ENCODE results near the gene CKB.

The CKB gene

GRCh38 chr14:103543140-103543539 lies 20.5 kb upstream of the CKB start:
- TF ChIP-seq, protein P1, sequence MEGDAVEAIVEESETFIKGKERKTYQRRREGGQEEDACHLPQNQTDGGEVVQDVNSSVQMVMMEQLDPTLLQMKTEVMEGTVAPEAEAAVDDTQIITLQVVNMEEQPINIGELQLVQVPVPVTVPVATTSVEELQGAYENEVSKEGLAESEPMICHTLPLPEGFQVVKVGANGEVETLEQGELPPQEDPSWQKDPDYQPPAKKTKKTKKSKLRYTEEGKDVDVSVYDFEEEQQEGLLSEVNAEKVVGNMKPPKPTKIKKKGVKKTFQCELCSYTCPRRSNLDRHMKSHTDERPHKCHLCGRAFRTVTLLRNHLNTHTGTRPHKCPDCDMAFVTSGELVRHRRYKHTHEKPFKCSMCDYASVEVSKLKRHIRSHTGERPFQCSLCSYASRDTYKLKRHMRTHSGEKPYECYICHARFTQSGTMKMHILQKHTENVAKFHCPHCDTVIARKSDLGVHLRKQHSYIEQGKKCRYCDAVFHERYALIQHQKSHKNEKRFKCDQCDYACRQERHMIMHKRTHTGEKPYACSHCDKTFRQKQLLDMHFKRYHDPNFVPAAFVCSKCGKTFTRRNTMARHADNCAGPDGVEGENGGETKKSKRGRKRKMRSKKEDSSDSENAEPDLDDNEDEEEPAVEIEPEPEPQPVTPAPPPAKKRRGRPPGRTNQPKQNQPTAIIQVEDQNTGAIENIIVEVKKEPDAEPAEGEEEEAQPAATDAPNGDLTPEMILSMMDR (IDR thresholded peaks at IDR 0.05), result no peak

DNA sequence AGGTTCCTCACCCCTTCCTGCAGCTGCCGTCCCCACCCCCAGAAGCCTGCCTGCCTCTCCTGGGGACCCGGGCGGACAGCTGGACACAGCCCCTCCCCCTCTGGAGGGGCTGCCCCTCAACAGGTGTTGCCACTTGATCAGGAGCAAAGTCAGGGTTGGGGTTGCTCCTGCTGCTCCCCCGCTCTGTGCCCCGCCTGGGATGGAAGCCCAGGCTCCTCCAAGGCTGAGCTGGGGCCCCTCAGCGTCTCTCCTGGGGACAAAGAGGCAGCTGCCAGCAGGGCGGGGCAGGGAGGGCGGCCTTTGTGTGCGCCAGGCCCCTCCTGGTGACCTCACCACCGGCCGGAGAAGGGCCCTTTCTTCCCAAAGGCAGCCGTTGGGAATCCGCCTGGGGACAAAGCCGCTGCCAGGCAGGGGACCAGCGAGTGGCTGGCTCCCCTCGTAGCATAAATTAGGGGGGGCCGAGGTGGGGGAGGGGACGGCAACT lies 20.0 kb upstream of the CKB start:
- TF ChIP-seq, protein P1 (IDR thresholded peaks at IDR 0.05), result no peak

DNA sequence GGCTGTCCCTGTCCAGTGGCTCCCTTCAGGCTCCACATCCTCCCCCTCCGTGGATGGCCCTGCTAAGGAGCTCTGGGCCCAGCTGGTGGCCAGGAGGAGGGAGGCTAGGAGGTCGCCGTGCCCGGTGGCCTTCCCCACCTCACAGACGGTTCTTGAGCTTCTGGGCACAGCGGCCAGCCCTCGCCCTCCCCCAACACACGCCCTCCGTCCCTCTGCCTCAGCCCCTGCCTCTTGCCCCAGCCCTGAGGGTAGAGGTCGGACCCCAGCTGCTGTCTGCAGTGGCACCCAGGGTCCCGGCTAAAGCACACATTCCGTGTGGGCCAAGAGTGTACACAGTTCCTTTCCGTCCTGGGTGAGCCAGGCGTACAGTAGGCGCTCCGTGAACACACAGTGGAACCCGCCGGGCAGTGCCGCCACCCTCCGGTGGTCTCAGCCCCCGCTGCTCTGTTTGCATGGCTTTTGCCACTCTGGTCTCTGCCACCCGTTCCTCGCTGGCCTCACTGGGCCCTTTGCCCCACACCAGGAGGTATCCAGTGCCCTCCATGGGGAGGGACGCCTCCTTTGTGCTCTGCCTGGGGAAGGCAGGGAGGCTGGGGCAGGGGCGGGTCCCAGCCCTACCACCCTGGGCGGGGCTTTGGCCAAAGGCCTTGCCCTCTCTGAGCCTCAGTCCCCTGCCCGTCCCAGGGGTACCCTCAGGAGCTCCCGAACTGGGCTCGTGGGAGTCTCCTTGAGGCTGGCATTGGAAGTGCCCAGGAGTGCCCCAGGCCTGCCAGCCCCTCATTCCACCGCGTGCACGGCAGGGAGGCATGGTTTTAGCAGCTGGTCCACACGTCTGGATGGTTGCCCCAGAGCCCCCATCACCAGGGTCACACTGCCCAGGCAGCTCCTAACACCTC lies 19.3 kb upstream of the CKB start:
- TF ChIP-seq, protein P1 (IDR thresholded peaks at IDR 0.05), result no peak

- TF ChIP-seq, protein P1 (IDR thresholded peaks at IDR 0.05), result no peak
These were observed 18.4 kb upstream of the CKB start for GRCh38 chr14:103540821-103541708.

- TF ChIP-seq, protein P1 (IDR thresholded peaks at IDR 0.05), result no peak
These were observed 16.6 kb upstream of the CKB start for GRCh38 chr14:103539056-103539825.

DNA sequence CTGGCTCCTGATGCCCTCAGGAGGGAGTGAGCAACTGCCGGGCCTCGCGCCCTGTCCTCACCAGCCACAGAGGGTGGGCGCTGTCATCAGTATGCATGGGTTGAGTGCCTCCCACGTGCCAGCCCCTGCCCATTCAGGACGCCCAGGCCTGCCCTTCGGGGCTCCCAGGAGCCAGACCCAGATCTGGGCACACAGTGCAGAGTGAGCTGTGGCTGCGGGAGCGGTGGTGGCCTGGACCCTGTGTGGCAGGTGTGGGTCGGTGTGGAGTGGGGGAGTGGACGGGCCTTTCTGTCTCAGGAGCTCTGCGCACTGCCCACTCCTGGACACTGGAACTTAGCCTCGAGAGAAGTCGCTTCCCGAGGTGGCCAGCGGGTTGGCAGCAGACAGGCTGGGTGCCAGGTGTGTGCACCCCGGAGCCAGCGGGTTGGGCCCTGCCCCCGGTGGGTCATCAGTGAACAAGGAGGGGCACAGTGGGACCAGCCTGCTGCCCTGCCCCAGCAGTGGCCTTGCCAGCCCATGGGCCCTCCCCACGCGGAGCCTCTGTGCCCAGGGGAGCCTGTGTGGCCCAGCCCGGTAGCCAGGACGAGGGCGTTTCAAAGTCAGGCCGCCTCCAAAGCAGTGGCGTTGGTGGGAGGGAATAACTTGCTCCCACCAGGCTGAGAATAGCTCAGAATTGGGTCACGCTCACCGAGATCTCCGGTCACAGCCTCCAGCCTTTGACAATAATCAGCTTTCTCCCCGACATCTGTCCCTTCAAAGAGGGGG lies 15.8 kb upstream of the CKB start:
- TF ChIP-seq, protein P1 (IDR thresholded peaks at IDR 0.05), result no peak
